Upper lobe of left lung (tissue), 4 donors: Measurements from ENCODE around the gene GNPTAB.

Source experiments
- CTCF ChIP-seq, 6 experiments: fragments of 450-650 bp in 4 of 6; fragments of 200-600 bp in 2 of 6; sonication (generic) in 2 of 6; IDR thresholded peaks; one replicate each; pipeline ENCODE4 v1.5.1; 2016 to 2019; ENCODE audit warnings: antibody characterized with exemption in 6 of 6
- POLR2A ChIP-seq, 4 donors: fragments of 450-650 bp; IDR thresholded peaks; one replicate each; pipeline ENCODE4 v1.5.1; 2016 to 2017; ENCODE audit warnings: antibody characterized with exemption in 4 of 4, mild to moderate bottlenecking in 2 of 4
- POLR2AphosphoS5 ChIP-seq, 2 donors: sonication (generic); formaldehyde crosslinking; IDR thresholded peaks; one replicate each; pipeline ENCODE4 v1.5.1; 2017; ENCODE audit warnings: antibody characterized with exemption in 2 of 2

- TF ChIP-seq CTCF (IDR thresholded peaks at IDR 0.05) (no peak), POLR2A (IDR thresholded peaks at IDR 0.05) (no peak), POLR2AphosphoS5 (IDR thresholded peaks at IDR 0.05) (no peak)
Measured at GRCh38 chr12:101768781-101769180, 62.0 kb downstream of the GNPTAB start.
